GM23338 (cell line): ENCODE data around the gene DPP10. TPM values are rescaled to one million over a fixed set of nuclear protein-coding genes. Genes with fewer than 3 reads are reported as not detected.

Source experiments
- ATAC-seq: fragments of 200-7000 bp; cut with Tn5 transposase; 3 replicates; pipeline ENCODE4 v1.9.1; 2020
- DNase-seq: peaks from one replicate; pipeline ENCODE4 v3.0.0-alpha.2; 2015; ENCODE audit warnings: low spot score
- H2AFZ ChIP-seq: fragments of 200-600 bp; sonication (generic); 2 replicates; pipeline ENCODE4 v1.8.0; 2016; ENCODE audit warnings: antibody characterized with exemption, mild to moderate bottlenecking, moderate library complexity
- H3F3A ChIP-seq: fragments of 200-600 bp; sonication (generic); replicated peaks from 2 replicates; pipeline ENCODE4 v1.8.0; 2017; ENCODE audit warnings: antibody characterized with exemption, mixed run types, low read depth
- H3K27ac ChIP-seq: fragments of 200-600 bp; sonication (generic); 2 replicates; pipeline ENCODE4 v1.6.1; 2016; ENCODE audit warnings: low read depth
- H3K27me3 ChIP-seq: fragments of 200-600 bp; sonication (generic); 2 replicates; pipeline ENCODE4 v1.8.0; 2016; ENCODE audit warnings: mild to moderate bottlenecking, mixed run types, moderate library complexity; ENCODE audit not compliant: insufficient read depth
- H3K36me3 ChIP-seq: fragments of 200-600 bp; sonication (generic); 2 replicates; pipeline ENCODE4 v1.8.0; 2016; ENCODE audit warnings: mild to moderate bottlenecking; ENCODE audit not compliant: insufficient read depth
- H3K4me1 ChIP-seq: fragments of 200-600 bp; sonication (generic); 2 replicates; pipeline ENCODE4 v1.8.0; 2016; ENCODE audit warnings: mild to moderate bottlenecking, moderate library complexity; ENCODE audit not compliant: insufficient read depth
- H3K4me2 ChIP-seq: fragments of 200-600 bp; sonication (generic); 2 replicates; pipeline ENCODE4 v1.7.1; 2017; ENCODE audit warnings: mixed run types
- H3K4me3 ChIP-seq: fragments of 200-600 bp; sonication (generic); 2 replicates; pipeline ENCODE4 v1.6.1; 2016; ENCODE audit warnings: mixed run types
- H3K79me2 ChIP-seq: fragments of 200-600 bp; sonication (generic); replicated peaks from 2 replicates; pipeline ENCODE4 v1.8.0; 2017; ENCODE audit warnings: mild to moderate bottlenecking; ENCODE audit not compliant: insufficient read depth
- H3K9me2 ChIP-seq: fragments of 200-600 bp; sonication (generic); 2 replicates; pipeline ENCODE4 v1.8.0; 2017; ENCODE audit not compliant: insufficient read depth
- H4K20me1 ChIP-seq: fragments of 200-600 bp; sonication (generic); replicated peaks from 2 replicates; pipeline ENCODE4 v1.8.0; 2017; ENCODE audit warnings: mild to moderate bottlenecking; ENCODE audit not compliant: insufficient read depth
- H3K27ac Mint-ChIP-seq: 2 replicates; pipeline ENCODE4 v1.8.0; 2020; ENCODE audit warnings: inconsistent platforms, mild to moderate bottlenecking, moderate library complexity, mixed read lengths
- H3K27me3 Mint-ChIP-seq: 3 replicates; pipeline ENCODE4 v1.8.0; 2022; ENCODE audit warnings: low read depth, mild to moderate bottlenecking, moderate library complexity, mixed read lengths, inconsistent platforms; ENCODE audit not compliant: insufficient read depth, poor library complexity
- H3K36me3 Mint-ChIP-seq: 3 replicates; pipeline ENCODE4 v1.8.0; 2021; ENCODE audit warnings: low read depth, mild to moderate bottlenecking, inconsistent platforms, moderate library complexity, mixed read lengths
- H3K4me1 Mint-ChIP-seq: 3 replicates; pipeline ENCODE4 v1.8.0; 2020; ENCODE audit warnings: mild to moderate bottlenecking, inconsistent platforms, mixed read lengths
- H3K4me3 Mint-ChIP-seq: 3 replicates; pipeline ENCODE4 v1.8.0; 2021; ENCODE audit warnings: moderate library complexity, mild to moderate bottlenecking, inconsistent platforms, mixed read lengths
- H3K9me3 Mint-ChIP-seq: 3 replicates; pipeline ENCODE4 v1.8.0; 2020; ENCODE audit warnings: moderate library complexity, mild to moderate bottlenecking, inconsistent platforms, mixed read lengths
- CREB1 ChIP-seq: fragments of 250-450 bp; sonication (Bioruptor Pico); IDR thresholded peaks from 2 replicates; pipeline ENCODE4 v1.5.0; 2020; ENCODE audit warnings: low read depth, mild to moderate bottlenecking, moderate library complexity
- CTCF ChIP-seq, 2 experiments: fragments of 200-600 bp in 1 of 2; sonication (generic) in 1 of 2; conservative IDR thresholded peaks; 2 replicates each; pipeline versions ENCODE4 v1.5.1 to v1.6.1; 2016 to 2017; ENCODE audit warnings: antibody characterized with exemption in 2 of 2, low read depth in 2 of 2, mild to moderate bottlenecking in 2 of 2, moderate library complexity in 1 of 2
- ETS1 ChIP-seq: IDR thresholded peaks from 2 replicates; pipeline ENCODE4 v1.6.1; 2016; ENCODE audit warnings: antibody characterized with exemption
- EZH2 ChIP-seq: fragments of 200-600 bp; sonication (generic); IDR thresholded peaks from one replicate; pipeline ENCODE4 v1.8.0; 2017; ENCODE audit warnings: antibody characterized with exemption, mild to moderate bottlenecking, low read depth; ENCODE audit not compliant: unreplicated experiment
- EZH2phosphoT487 ChIP-seq: fragments of 200-600 bp; sonication (generic); IDR thresholded peaks from one replicate; pipeline ENCODE4 v1.8.1; 2018; ENCODE audit warnings: antibody characterized with exemption; ENCODE audit not compliant: unreplicated experiment
- JUNB ChIP-seq: IDR thresholded peaks from one replicate; pipeline ENCODE4 v1.6.1; 2016; ENCODE audit warnings: antibody characterized with exemption; ENCODE audit not compliant: unreplicated experiment
- NANOG ChIP-seq: IDR thresholded peaks from 2 replicates; pipeline ENCODE4 v1.6.1; 2016; ENCODE audit warnings: antibody characterized with exemption, borderline replicate concordance
- POLR2AphosphoS5 ChIP-seq: IDR thresholded peaks from 2 replicates; pipeline ENCODE4 v1.6.1; 2016; ENCODE audit warnings: antibody characterized with exemption, low read depth
- REST ChIP-seq: IDR thresholded peaks from one replicate; pipeline ENCODE4 v1.6.1; 2018; ENCODE audit warnings: antibody characterized with exemption; ENCODE audit not compliant: unreplicated experiment
- STAT1 ChIP-seq: IDR thresholded peaks from one replicate; pipeline ENCODE4 v1.6.1; 2016; ENCODE audit warnings: antibody characterized with exemption; ENCODE audit not compliant: unreplicated experiment
- ZNF114 ChIP-seq: fragments of 250-450 bp; sonication (Bioruptor Pico); IDR thresholded peaks from 2 replicates; pipeline ENCODE4 v1.5.0; 2020; ENCODE audit warnings: mild to moderate bottlenecking, moderate library complexity
- ZNF331 ChIP-seq: fragments of 250-450 bp; sonication (Bioruptor Pico); IDR thresholded peaks from 2 replicates; pipeline ENCODE4 v1.5.0; 2020; ENCODE audit warnings: low read depth, mild to moderate bottlenecking, moderate library complexity
- ZNF462 ChIP-seq: fragments of 250-450 bp; sonication (Bioruptor Pico); IDR thresholded peaks from 2 replicates; pipeline ENCODE4 v1.5.0; 2020; ENCODE audit warnings: mild to moderate bottlenecking, moderate library complexity
- polyA plus RNA-seq: library from polyadenylated mRNA; unstranded; fragments of >200 nt; fragmentation: Nextera tagmentation; extraction: Ambion mirVana; gene quantifications from 2 replicates; pipeline ENCODE4 v1.2.1, GENCODE V29; 2016
- total RNA-seq: library from RNA; depleted of rRNA; stranded (reverse); fragments of >200 nt; shearing (Covaris generic); gene quantifications from 2 replicates; pipeline ENCODE4 v1.2.3, GENCODE V29; 2014

Gene DPP10
- total and polyA plus RNA-seq, 2 experiments from 2014 or later: 3.6 to 14.8 TPM

- peaks cover 34% of the 10 kb centered on the region for H3K4me1 Mint-ChIP-seq
- Histone ChIP-seq H3K9me2 (no peaks in the 10 kb centered on the region), H3K36me3 (no peaks in the 10 kb centered on the region), H3K27ac (no peak overlapping the region), H4K20me1 (no peaks in the 10 kb centered on the region), H2AFZ (no peak overlapping the region), H3K4me3 (no peak overlapping the region), H3K4me1 (peaks cover 32% of the 10 kb centered on the region), H3F3A (no peaks in the 10 kb centered on the region), H3K79me2 (no peaks in the 10 kb centered on the region), H3K27me3 (no peaks in the 10 kb centered on the region), H3K4me2 (peak overlapping the region; percentile 56; the same call in 1 of the 2 replicates)
- H3K27ac Mint-ChIP-seq: no peak overlapping the region
- TF ChIP-seq CTCF (conservative IDR thresholded peaks at IDR 0.05; ENCODE audit: low read depth in 2 of 2): no peak
- no peak for TF ChIP-seq JUNB
- TF ChIP-seq ETS1: no peak
- TF ChIP-seq REST: no peak
- no peak for TF ChIP-seq POLR2AphosphoS5
- TF ChIP-seq CREB1: no peak
- TF ChIP-seq ZNF331 (CRISPR knock-in tag): no peak
- TF ChIP-seq ZNF462: no peak
- TF ChIP-seq STAT1: no peak
- no peak for TF ChIP-seq EZH2
- no peak for TF ChIP-seq NANOG
- no peak for TF ChIP-seq EZH2phosphoT487
- TF ChIP-seq ZNF114 (CRISPR knock-in tag): no peak
- no peaks in the 10 kb centered on the region; the same call in 2 of the 3 replicates for H3K9me3 Mint-ChIP-seq
- no peak for DNase-seq
- no peaks in the 10 kb centered on the region for H3K27me3 Mint-ChIP-seq
- no peaks in the 10 kb centered on the region for H3K36me3 Mint-ChIP-seq
- H3K4me3 Mint-ChIP-seq: no peak overlapping the region
- no peak for ATAC-seq
Observed at GRCh38 chr2:114683251-114683650, 240.8 kb downstream of the DPP10 start.
